ENCODE results near the gene RTN4R. TPM values are rescaled to one million over a fixed set of nuclear protein-coding genes. Genes with fewer than 3 reads are reported as not detected.
"Not testable (repeated sequence)": the region's sequence is repeated elsewhere in the genome, so short reads cannot be mapped to it uniquely, and the experiment has no call there.

The RTN4R gene
- total and polyA plus RNA-seq, 8 donors = 3.7 to 10.9 (median 6.8) TPM

DNA sequence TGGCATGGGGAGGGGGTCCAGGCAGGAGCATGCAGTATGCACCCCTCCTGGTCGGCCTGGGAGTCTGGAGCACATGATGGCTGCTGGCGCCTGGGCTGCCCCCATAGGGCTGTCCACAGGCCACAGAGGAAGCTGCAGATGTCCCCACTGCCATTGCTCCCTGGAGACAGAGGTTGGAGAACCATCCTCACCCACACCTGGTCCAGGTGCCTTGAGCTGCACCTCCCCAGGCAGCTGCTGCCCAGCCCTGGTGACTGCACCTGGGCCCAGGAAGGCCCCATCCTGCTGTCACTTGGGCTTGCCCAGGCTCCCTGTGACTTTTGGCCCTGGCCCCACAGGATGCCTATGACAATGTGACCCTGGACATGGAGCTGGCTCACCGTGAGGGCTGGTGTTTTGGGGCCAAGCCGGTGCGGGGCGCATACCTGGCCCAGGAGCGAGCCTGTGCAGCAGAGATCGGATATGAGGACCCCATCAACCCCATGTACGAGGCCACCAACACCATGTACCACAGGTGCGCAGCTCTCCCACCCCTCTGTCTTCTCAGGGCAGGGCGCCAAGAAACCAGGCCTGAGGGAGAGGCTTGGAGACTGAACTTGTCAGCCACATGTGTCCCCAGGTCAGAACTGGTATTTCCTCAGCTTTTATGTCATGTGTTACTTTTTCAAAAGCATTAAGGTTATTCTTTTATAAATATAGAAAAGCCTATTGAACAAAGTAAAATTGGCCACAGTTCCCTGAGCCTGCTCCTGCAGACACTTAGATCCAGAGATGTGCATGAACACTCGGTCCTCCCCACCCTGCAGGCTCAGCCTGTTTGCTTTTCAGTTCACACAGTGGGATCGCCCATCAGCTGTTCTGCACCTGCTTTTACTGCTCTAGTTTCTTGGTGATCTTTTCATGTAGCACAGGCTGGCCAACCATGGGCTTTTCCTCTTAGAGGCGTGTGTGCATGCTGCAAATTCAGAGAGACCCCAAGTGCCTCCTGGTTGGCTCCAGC, 39.6 kb upstream of the RTN4R start:
- intact Hi-C loops (cut with DNase I); H3K4me3 ChIP-seq; H3K4me1 ChIP-seq; H3K9me3 ChIP-seq; H3K27ac ChIP-seq; H3K27me3 ChIP-seq; ATAC-seq; H3K36me3 ChIP-seq: not testable (repeated sequence)
- peak in 2 of 4 donors; percentile 13 to 62 for DNase-seq

DNA sequence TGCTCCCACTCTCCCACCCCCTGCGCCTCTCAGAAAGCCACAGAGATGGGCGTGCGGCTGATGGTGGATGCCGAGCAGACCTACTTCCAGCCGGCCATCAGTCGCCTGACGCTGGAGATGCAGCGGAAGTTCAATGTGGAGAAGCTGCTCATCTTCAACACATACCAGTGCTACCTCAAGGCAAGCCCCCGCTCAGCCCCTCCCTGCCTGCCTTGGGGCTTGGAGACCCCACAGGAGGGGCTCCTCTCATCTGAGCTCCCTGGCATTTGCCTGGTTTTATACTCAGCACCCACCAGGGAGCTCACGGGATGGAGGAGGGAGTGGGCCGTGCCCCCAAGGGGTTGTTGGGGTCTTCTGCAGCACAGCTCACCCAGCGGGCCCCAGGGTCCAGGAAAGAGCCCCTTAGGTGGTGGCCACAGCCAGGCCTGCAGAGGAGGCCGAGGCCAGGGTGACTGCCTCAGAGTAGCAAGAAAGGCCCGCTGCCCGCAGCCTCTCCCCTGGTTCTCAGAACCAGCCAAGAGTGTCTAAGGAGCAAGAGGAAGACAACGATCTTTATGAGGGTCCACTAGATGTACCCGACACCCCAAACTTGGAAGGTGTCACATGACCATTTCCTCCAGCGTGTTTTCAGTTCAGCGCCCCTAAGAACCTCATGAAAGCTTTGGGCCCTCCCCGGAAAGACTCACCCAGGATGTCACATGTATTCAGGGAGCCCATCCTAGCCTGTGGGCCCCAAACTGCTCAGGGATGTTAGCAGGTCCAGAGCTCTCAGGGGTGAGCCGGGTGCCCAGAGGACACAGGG, 38.7 kb upstream of the RTN4R start:
- H3K36me3 ChIP-seq; intact Hi-C loops (cut with DNase I); H3K4me3 ChIP-seq; ATAC-seq; H3K27ac ChIP-seq; H3K9me3 ChIP-seq; H3K4me1 ChIP-seq: not testable (repeated sequence)
- DNase-seq = peak in 1 of 4 donors; percentile 57
- peaks cover 0 to 14% of the 10 kb centered on the region in 2 donors for H3K27me3 ChIP-seq

DNA sequence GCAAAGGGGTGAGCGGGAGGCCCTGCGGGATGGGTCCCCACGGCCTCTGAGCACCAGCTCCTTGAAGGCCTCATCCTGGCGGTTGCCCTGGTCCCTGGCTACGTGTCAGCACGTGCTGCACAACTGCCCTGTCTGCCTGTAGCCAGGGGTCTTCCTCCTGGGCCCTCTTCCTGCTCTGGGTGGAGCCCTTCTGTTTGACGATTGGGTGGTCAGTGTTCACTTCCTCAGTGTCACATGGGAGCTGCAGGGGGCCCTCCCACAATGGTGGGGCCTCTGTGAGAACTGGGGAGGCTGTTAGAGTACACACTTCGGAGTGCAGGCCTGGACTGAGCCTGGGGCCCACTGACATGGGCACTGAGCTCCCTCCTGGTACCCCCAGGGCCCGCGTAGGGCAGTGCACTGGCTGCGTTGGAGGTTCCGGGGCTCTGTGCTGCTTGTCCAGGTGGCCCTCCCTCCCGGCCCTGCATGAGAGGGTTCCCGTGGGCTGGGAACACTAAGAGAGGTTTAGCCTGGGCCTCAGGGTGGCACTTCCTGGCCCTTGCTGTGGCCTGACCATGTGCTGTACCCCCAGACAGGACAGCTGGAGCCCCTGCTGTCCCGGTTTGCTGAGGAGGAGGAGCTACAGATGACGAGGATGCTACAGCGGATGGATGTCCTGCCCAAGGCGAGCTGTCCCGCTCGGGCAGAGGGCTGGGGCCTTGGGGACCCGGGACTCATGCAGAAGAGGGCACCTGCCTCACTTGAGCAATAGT, 38.0 kb upstream of the RTN4R start:
- ATAC-seq (no peak), DNase-seq (peak in 1 of 4 donors; percentile 69)
- Histone ChIP-seq H3K9me3 (no peaks in the 10 kb centered on the region), H3K4me3 (no peak overlapping the region), H3K27me3 (peaks cover 0 to 21% of the 10 kb centered on the region in 2 donors), H3K36me3 (no peaks in the 10 kb centered on the region), H3K27ac (no peak overlapping the region), H3K4me1 (no peaks in the 10 kb centered on the region)
- intact Hi-C loops (cut with DNase I) = no loop called here
- TF ChIP-seq, protein P1, sequence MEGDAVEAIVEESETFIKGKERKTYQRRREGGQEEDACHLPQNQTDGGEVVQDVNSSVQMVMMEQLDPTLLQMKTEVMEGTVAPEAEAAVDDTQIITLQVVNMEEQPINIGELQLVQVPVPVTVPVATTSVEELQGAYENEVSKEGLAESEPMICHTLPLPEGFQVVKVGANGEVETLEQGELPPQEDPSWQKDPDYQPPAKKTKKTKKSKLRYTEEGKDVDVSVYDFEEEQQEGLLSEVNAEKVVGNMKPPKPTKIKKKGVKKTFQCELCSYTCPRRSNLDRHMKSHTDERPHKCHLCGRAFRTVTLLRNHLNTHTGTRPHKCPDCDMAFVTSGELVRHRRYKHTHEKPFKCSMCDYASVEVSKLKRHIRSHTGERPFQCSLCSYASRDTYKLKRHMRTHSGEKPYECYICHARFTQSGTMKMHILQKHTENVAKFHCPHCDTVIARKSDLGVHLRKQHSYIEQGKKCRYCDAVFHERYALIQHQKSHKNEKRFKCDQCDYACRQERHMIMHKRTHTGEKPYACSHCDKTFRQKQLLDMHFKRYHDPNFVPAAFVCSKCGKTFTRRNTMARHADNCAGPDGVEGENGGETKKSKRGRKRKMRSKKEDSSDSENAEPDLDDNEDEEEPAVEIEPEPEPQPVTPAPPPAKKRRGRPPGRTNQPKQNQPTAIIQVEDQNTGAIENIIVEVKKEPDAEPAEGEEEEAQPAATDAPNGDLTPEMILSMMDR (IDR thresholded peaks at IDR 0.05) = no peak

DNA sequence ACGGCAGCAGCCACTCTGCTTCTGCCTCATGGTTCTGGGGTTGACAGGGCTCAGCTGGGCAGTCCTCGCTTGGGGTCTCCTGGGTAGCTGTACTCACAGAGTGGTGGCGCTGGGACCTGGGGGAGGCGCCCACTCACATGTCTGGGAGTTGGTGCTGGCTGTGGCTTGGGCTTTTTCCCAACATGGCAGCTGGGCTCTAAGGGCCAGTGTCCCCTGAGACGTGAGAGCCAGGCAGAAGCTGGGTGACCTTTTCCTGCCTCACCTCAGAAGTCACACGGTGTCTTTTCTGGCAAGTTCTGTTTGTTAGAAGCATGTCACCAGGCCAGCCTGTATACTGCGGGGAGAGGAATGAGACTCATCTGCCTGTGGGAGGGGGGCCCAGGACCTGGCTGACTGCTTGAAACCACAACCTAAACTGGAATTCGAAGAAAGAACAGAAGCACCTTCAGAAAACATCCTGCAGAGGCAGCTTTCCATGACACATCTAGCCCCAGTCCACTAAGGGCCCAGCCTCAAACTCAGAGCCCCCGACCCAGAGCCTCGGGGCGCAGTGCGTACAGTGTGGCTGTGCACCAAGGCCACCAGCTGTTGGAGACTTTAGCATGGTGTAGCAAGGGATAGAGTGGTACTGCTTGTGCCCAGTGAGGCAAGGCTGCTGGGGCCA, 37.2 kb upstream of the RTN4R start:
- peaks cover 0 to 28% of the 10 kb centered on the region in 2 donors for H3K27me3 ChIP-seq
- ATAC-seq; H3K36me3 ChIP-seq; H3K4me3 ChIP-seq; intact Hi-C loops (cut with DNase I); H3K4me1 ChIP-seq; H3K9me3 ChIP-seq; H3K27ac ChIP-seq: not testable (repeated sequence)
- DNase-seq = peak in 1 of 4 donors; percentile 47

DNA sequence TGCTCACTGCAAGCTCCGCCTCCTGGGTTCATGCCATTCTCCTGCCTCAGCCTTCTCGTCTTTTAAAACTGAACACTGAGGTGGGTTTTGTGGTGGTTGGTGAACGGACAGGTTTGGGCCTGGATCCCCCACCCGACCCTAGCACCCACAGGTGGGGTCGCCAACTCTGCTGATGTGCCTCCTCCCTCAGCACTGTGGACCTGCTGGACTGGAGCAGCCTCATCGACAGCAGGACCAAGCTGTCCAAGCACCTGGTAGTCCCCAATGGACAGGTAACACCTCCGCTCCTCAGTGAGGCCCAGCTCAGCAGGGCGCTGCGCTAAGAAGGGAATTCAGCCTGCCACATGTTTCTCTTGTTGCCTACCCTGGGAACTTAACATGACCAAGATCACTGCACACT, 36.5 kb upstream of the RTN4R start:
- H3K27ac ChIP-seq = no peak overlapping the region

DNA sequence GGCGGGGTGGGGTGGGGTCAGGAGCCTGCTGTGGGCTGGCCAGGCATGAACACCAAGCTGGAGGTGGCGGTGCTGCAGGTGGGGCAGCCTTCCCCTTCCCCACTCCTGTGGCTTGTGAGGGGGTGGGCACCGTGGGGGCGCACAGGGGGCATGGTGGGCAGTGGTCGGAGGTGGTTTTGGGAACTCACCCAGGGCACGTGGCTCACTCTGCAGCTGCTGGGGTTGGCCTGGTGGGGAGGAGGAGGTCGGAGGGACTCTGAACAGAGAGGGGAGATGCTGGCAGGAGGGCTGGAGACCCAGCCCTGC, 35.1 kb upstream of the RTN4R start:
- H3K4me1 ChIP-seq = peaks cover 7 to 16% of the 10 kb centered on the region in 2 donors
- H3K27ac ChIP-seq; H3K9me3 ChIP-seq; intact Hi-C loops (cut with DNase I); H3K36me3 ChIP-seq; ATAC-seq; H3K4me3 ChIP-seq: not testable (repeated sequence)
- DNase-seq = peak in 1 of 4 donors; percentile 41
- peaks cover 0 to 45% of the 10 kb centered on the region in 2 donors for H3K27me3 ChIP-seq

More for the DNA sequence above, 36.5 kb upstream of the RTN4R start:
- no peak for ATAC-seq
- peak in 1 of 4 donors; percentile 55 for DNase-seq
- H3K27me3 ChIP-seq = peaks cover 0 to 36% of the 10 kb centered on the region in 2 donors
- TF ChIP-seq, protein P1 (IDR thresholded peaks at IDR 0.05) = no peak
- no peak overlapping the region for H3K4me3 ChIP-seq
- no peaks in the 10 kb centered on the region for H3K36me3 ChIP-seq
- peaks cover 4 to 7% of the 10 kb centered on the region in 2 donors for H3K4me1 ChIP-seq
- intact Hi-C loops (cut with DNase I) = no loop called here
- no peaks in the 10 kb centered on the region for H3K9me3 ChIP-seq

Data from left lung (tissue), 10 donors.